HG03342 (cell line): Measurements from ENCODE around the gene ZGLP1.

ENCODE experiments used
- ATAC-seq: cut with Tn5 transposase; IDR thresholded peaks from one replicate; pipeline ENCODE4 v1.9.1; 2021; ENCODE audit warnings: mild to moderate bottlenecking, moderate library complexity; ENCODE audit not compliant: unreplicated experiment

ZGLP1 gene

GRCh38 chr19:10295847-10296591 is 13.6 kb downstream of the ZGLP1 start:
- ATAC-seq, result no peak

- peak; percentile 39 for ATAC-seq
These were observed 14.2 kb downstream of the ZGLP1 start for GRCh38 chr19:10295305-10295846.

GRCh38 chr19:10294368-10294697 is 15.3 kb downstream of the ZGLP1 start:
- ATAC-seq, result no peak

- no peak for ATAC-seq
These were observed 15.8 kb downstream of the ZGLP1 start for GRCh38 chr19:10293637-10294367.

- ATAC-seq, result no peak
These were observed 16.6 kb downstream of the ZGLP1 start for GRCh38 chr19:10292789-10293636.

- ATAC-seq, result peak; percentile 50
These were observed 17.3 kb downstream of the ZGLP1 start for GRCh38 chr19:10292206-10292788.

GRCh38 chr19:10291554-10292205 is 17.9 kb downstream of the ZGLP1 start:
- ATAC-seq, result no peak

- ATAC-seq, result no peak
These were observed 18.6 kb downstream of the ZGLP1 start for GRCh38 chr19:10290876-10291553.

GRCh38 chr19:10290357-10290875 is 19.2 kb downstream of the ZGLP1 start:
- ATAC-seq, result no peak

GRCh38 chr19:10289836-10290356 is 19.7 kb downstream of the ZGLP1 start, which contains the start of gene ICAM5:
Gene ICAM5 (plus strand): TSS chr19:10289952. CDS start chr19:10290044, 92 bp downstream.
- no peak for ATAC-seq

- no peak for ATAC-seq
These were observed 20.3 kb downstream of the ZGLP1 start for GRCh38 chr19:10289167-10289835.

- no peak for ATAC-seq
These were observed 20.9 kb downstream of the ZGLP1 start for GRCh38 chr19:10288662-10289166.

- ATAC-seq, result no peak
These were observed 22.5 kb downstream of the ZGLP1 start, which contains the start of gene ICAM4 for GRCh38 chr19:10286803-10287737. Gene ICAM4 (plus strand): TSS chr19:10286955. CDS start chr19:10287013, 58 bp downstream.

- ATAC-seq, result no peak
These were observed 24.2 kb downstream of the ZGLP1 start for GRCh38 chr19:10285393-10285792.

GRCh38 chr19:10284960-10285278 is 24.7 kb downstream of the ZGLP1 start:
- no peak for ATAC-seq

- no peak for ATAC-seq
These were observed 25.3 kb downstream of the ZGLP1 start for GRCh38 chr19:10284065-10284959.
